GM12878 (cell line): ENCODE measurements around the gene OSTC.

Experiments
- CBX5 ChIP-seq: sonication (generic); IDR thresholded peaks from 2 replicates; pipeline ENCODE4 v1.6.1; 2016; ENCODE audit warnings: low read depth, moderate library complexity, mild to moderate bottlenecking, inconsistent platforms
- CHD2 ChIP-seq: IDR thresholded peaks from 2 replicates; pipeline ENCODE4 v1.6.1; 2011; ENCODE audit warnings: low read depth, low read length, improper control_type of control experiment, borderline replicate concordance
- EZH2 ChIP-seq: IDR thresholded peaks from 2 replicates; pipeline ENCODE4 v1.6.1; 2012; ENCODE audit warnings: low read depth, mild to moderate bottlenecking, control low read depth, inconsistent platforms, low read length, borderline replicate concordance; ENCODE audit not compliant: control insufficient read depth
- FOS ChIP-seq: IDR thresholded peaks from 3 replicates; pipeline ENCODE4 v1.6.1; 2011; ENCODE audit warnings: borderline replicate concordance; ENCODE audit not compliant: insufficient read length; ENCODE audit errors: extremely low read depth
- HCFC1 ChIP-seq: fragments of 150-350 bp; IDR thresholded peaks from 2 replicates; pipeline ENCODE4 v1.6.1; 2014; ENCODE audit warnings: low read length
- HDAC2 ChIP-seq: fragments of 200-600 bp; sonication (generic); IDR thresholded peaks from 2 replicates; pipeline ENCODE4 v1.6.1; 2017
- POLR2AphosphoS5 ChIP-seq: IDR thresholded peaks from 2 replicates; pipeline ENCODE4 v1.6.1; 2011; ENCODE audit warnings: mild to moderate bottlenecking, low read length, inconsistent platforms
- RCOR1 ChIP-seq: conservative IDR thresholded peaks from 2 replicates; pipeline ENCODE4 v1.6.1; 2012; ENCODE audit warnings: low read depth, low read length, improper control_type of control experiment
- REST ChIP-seq: IDR thresholded peaks from 2 replicates; pipeline ENCODE4 v1.6.1; 2012; ENCODE audit warnings: mild to moderate bottlenecking, low read depth, low read length
- SMC3 ChIP-seq: IDR thresholded peaks from 2 replicates; pipeline ENCODE4 v1.6.1; 2011; ENCODE audit warnings: low read length, improper control_type of control experiment, borderline replicate concordance
- WRNIP1 ChIP-seq: IDR thresholded peaks from 2 replicates; pipeline ENCODE4 v1.6.1; 2011; ENCODE audit warnings: low read depth, low read length, improper control_type of control experiment, borderline replicate concordance
- TF ChIP-seq, protein P1 (sequence below), 3 experiments: IDR thresholded peaks in 2 of 3; conservative IDR thresholded peaks in 1 of 3; 2 replicates each; pipeline ENCODE4 v1.5.1; 2011; ENCODE audit warnings: low read depth in 3 of 3, low read length in 3 of 3, mild to moderate bottlenecking in 3 of 3, control low read depth in 2 of 3, moderate library complexity in 2 of 3, inconsistent platforms in 1 of 3, mixed read lengths in 1 of 3; ENCODE audit not compliant: control insufficient read depth in 2 of 3, insufficient read depth in 1 of 3; ENCODE audit errors: extremely low read depth in 1 of 3
- TF ChIP-seq, protein P2 (sequence below): IDR thresholded peaks from 2 replicates; pipeline ENCODE4 v1.6.1; 2011; ENCODE audit warnings: low read depth, mild to moderate bottlenecking, low read length, moderate library complexity, borderline replicate concordance; ENCODE audit errors: extremely low read depth

GRCh38 chr4:108619372-108620100, 30.9 kb upstream of the OSTC start:
- TF ChIP-seq REST, result no peak
- TF ChIP-seq POLR2AphosphoS5, result no peak
- TF ChIP-seq, protein P1, sequence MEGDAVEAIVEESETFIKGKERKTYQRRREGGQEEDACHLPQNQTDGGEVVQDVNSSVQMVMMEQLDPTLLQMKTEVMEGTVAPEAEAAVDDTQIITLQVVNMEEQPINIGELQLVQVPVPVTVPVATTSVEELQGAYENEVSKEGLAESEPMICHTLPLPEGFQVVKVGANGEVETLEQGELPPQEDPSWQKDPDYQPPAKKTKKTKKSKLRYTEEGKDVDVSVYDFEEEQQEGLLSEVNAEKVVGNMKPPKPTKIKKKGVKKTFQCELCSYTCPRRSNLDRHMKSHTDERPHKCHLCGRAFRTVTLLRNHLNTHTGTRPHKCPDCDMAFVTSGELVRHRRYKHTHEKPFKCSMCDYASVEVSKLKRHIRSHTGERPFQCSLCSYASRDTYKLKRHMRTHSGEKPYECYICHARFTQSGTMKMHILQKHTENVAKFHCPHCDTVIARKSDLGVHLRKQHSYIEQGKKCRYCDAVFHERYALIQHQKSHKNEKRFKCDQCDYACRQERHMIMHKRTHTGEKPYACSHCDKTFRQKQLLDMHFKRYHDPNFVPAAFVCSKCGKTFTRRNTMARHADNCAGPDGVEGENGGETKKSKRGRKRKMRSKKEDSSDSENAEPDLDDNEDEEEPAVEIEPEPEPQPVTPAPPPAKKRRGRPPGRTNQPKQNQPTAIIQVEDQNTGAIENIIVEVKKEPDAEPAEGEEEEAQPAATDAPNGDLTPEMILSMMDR (IDR thresholded peaks at IDR 0.05 in 2 of 3, conservative IDR thresholded peaks at IDR 0.05 in 1 of 3; ENCODE audit: control insufficient read depth in 2 of 3, extremely low read depth in 1 of 3, insufficient read depth in 1 of 3, low read depth in 3 of 3, low read length in 3 of 3), result no peak
- no peak for TF ChIP-seq FOS
- TF ChIP-seq CHD2, result no peak
- no peak for TF ChIP-seq HCFC1
- TF ChIP-seq RCOR1, result no peak
- TF ChIP-seq SMC3, result no peak
- no peak for TF ChIP-seq CBX5
- TF ChIP-seq WRNIP1, result no peak
- TF ChIP-seq HDAC2, result no peak
- TF ChIP-seq, protein P2, sequence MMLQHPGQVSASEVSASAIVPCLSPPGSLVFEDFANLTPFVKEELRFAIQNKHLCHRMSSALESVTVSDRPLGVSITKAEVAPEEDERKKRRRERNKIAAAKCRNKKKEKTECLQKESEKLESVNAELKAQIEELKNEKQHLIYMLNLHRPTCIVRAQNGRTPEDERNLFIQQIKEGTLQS, result no peak
- TF ChIP-seq EZH2, result no peak
